Activated CD4-positive, alpha-beta T cell treated with anti-CD3 and anti-CD28 coated beads, Interleukin-2, Interleukin-6, amounts not matched to agents 100 ng/mL and 50 ng/mL, durations not matched to agents 16 hours and 8 hours (primary cell): Measurements from ENCODE around the gene CD209.
"Not testable (repeated sequence)": the region's sequence is repeated elsewhere in the genome, so short reads cannot be mapped to it uniquely, and the experiment has no call there.

ENCODE experiments used
- DNase-seq: peaks from one replicate; pipeline ENCODE4 v3.0.0-alpha.2; 2020

Gene CD209

DNA sequence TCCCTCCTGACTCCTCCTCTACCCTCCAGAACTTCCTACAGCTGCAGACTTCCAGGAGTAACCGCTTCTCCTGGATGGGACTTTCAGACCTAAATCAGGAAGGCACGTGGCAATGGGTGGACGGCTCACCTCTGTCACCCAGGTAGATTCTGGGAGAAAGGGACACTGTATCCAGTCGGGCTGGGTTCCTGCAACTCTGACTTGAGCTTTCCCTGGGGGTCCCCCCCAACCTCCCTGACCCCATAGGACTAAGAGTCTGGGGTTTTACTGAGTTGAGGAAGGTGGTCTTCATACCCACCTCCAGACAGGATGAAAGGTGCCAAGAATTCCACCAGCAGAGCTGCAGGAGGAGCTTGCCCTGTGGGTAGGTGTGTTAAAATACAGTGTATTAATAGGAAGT is 20.2 kb upstream of the CD209 start:
- DNase-seq = no peak

DNA sequence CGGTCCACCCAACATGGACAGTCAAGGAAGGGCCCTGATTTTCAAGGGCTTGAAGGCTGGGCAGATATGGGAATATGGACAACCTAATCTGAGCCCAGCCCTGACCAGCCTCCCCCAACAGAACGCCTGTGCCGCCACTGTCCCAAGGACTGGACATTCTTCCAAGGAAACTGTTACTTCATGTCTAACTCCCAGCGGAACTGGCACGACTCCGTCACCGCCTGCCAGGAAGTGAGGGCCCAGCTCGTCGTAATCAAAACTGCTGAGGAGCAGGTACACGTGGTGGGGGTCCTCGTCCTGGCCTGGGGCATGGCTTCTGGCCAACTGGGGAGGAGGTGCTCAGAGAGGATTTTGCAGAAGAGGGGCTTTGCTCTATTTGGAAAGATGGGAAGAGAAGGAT is 19.2 kb upstream of the CD209 start:
- no peak for DNase-seq

- DNase-seq = not testable (repeated sequence)
These were observed 17.7 kb upstream of the CD209 start for GRCh38 chr19:7765043-7765442.

- not testable (repeated sequence) for DNase-seq
These were observed 16.8 kb upstream of the CD209 start for GRCh38 chr19:7764157-7764556.

GRCh38 chr19:7763696-7764095 is 16.4 kb upstream of the CD209 start:
- no peak for DNase-seq

GRCh38 chr19:7762719-7763293 is 15.5 kb upstream of the CD209 start, which contains the start of gene CLEC4M:
CLEC4M (plus strand) TSS chr19:7763243; CDS start chr19:7763267, 24 bp downstream.
- no peak for DNase-seq

- DNase-seq = no peak
These were observed 11.8 kb upstream of the CD209 start for GRCh38 chr19:7759156-7759555.

DNA sequence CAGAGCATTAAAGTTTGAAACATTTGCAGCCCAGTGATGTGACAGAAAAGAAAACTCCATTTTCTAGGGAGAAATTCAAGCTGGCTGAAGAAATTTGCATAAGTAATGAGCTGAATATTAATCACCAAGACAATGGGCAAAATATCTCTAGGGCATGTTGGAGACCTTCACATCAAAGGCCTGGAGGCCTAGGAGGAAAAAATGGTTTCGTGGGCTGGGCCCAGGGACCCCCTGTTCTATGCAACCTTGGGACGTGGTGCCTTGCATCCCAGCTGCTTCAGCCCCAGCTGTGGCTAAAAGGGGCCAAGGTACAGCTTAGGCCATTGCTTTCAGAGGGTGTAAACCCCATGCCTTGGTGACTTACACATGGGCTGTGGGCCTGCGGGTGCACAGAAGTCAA is 10.0 kb upstream of the CD209 start:
- no peak for DNase-seq

DNA sequence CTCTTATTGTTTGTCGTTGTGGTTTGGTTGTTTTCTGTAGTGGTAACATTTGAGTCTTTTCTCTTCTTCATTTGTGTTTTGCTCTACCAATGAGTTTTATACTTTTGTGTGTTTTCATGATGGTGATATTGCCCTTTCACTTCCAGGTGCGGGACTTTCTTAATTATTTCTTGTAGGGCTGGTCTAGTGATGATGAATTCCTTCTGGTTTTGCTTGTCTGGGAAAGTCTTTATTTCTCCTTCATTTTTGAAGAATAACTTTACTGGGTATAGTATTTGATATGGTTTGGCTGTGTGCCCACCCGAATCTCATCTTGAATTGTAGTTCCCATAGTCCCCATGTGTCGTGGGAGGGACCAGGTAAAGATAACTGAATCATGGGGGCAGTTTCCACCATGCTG is 8.9 kb upstream of the CD209 start:
- DNase-seq = no peak

DNA sequence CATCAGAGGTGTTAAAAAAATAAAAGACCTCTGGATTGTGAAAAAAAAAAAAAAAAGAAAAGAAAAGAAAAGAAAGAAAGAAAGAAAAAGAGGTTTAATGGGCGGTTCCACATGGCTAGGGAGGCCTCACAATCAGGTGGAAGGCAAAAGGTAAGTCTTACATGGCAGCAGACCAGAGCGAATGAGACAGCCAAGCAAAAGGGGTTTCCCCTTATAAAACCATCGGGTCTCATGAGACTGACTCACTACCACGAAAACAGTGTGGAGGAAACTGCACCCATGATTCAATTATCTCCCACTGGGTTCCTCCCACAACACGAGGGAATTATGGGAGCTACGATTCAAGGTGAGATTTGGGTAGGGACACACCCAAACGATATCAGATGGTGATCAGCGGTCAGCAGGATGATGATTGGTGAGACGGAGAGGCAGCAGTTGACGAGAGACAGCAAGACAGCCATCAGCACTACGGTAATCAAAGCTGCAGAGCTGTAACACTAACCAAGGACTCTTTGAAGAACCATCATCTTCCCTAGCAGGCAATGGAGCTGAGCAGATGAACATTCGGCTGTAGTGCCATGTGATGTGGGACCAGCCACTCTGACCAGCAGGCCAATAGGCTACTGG is 3.9 kb upstream of the CD209 start:
- peak; percentile 64 for DNase-seq

GRCh38 chr19:7748756-7749155 is 1.4 kb upstream of the CD209 start:
- no peak for DNase-seq

DNA sequence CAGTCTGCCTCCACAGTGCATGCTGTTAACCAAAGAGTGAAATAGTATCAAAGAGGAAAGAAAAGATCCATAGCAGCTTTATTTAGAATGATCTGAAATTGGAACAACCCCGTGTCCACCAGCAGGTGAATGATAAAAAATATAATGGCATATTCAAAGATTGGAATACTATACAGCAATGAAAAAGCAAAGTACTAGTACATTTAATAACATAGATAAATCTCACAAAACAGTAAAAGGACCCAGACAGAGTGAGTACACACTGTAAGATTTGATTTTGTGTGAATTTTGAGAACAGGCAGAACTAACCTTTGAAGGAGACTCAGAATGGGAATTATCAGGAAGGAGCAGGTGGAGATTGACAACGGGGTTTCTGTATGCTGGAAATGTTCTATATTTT is 837 bp upstream of the CD209 start:
- no peak for DNase-seq

DNA sequence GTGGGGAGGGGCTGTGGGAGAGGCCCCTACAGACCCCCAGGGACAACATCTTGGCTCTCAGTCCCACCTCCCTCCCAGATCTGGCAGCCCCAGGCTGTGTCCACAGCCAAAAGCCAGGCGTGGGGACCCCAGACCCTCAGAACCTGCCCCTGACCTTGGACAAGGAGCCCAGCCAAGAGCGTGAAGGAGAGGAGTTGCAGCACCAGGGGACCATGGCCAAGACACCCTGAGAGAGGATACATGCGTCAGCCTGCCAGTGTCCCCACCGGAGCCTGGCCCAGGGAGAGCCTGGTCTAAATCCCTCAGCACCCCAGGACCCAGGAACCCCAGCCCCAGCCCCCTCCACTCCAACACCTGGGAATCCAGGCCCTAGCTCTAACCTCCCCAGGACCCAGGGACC is 1.0 kb downstream of the CD209 start:
- DNase-seq = not testable (repeated sequence)

GRCh38 chr19:7744871-7745650 is 2.3 kb downstream of the CD209 start:
- no peak for DNase-seq

DNA sequence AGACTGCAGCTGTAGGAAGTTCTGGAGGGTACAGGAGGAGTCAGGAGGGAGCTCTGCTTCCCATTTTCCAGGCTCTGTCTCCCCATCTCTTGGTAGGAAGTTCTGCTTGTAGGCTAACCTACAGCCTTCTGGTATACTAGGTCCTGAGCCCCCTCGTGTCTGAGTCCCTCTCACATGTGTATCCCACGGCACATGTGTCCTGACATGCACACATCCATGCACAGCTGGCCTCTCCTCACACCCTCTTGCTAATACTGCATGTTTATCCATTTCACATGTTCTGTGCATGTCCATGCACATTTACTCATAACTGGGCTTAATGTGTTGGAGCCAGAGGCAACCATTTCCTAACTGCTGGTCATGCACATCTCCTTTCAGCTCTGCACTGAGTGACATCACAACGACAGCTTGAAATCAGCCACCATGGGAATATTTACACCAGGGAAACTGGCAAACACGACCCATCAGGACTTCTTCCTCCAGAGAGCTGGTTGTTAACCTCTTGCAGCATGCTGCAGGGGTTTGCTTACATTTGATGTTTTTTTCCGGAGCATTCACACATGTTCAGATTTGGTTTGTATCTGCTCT is 3.0 kb downstream of the CD209 start:
- DNase-seq = no peak

GRCh38 chr19:7743425-7743841 is 3.9 kb downstream of the CD209 start:
- no peak for DNase-seq

- no peak for DNase-seq
These were observed 4.3 kb downstream of the CD209 start for GRCh38 chr19:7742991-7743390.

GRCh38 chr19:7742575-7742974 is 4.8 kb downstream of the CD209 start:
- DNase-seq = no peak

- DNase-seq = no peak
These were observed 6.7 kb downstream of the CD209 start for GRCh38 chr19:7740682-7741054.

GRCh38 chr19:7739801-7740681 is 7.3 kb downstream of the CD209 start:
- DNase-seq = no peak

DNA sequence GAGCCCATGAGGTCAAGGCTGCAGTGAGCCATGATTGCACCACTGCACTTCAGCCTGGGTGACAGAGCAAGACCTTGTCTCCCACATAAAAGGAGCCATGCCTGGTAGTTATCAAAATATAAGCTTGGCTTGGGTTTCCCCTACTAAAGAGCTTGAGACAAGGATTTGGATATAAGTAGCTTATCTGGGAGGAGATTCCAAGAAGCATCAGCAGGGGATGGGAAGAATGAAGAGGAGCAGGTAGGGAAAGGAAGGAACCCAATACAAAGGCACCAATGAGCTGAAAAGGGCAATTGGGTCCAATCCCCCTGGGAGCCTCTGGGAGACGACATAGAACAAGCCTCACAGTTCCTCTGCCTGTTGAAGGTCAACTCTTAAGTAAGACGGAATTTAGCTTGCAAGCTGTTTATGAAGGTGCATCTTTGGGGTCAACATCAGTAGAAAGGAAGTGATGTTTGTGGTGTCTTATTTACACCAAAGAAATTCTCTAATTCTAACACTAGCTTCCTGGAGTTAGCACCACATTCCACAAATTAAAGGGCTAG is 8.1 kb downstream of the CD209 start:
- DNase-seq = no peak

DNA sequence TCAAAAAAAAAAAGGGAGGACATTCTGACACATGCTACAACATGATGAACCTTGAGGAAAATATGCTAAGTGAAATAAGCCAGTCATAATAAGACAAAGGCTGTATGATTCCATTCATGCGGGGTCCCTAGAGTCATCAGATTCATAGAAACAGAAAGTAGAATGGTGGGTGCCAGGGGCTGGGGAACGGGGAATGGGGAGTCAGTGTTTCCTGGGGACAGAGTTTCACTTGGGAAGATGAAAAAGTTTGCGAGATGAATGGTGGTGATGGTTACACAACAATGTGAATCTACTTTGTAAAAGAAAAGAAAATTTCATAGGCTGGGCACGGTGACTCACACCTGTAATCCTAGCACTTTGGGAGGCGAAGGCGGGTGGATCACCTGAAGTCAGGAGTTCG is 9.3 kb downstream of the CD209 start:
- DNase-seq = peak; percentile 13

GRCh38 chr19:7737215-7737614 is 10.1 kb downstream of the CD209 start:
- no peak for DNase-seq
